Spinal cord (tissue), 10 donors: Measurements from ENCODE around the gene FAM89B. TPM values are rescaled to one million over a fixed set of nuclear protein-coding genes. Genes with fewer than 3 reads are reported as not detected.

Experiments used
- DNase-seq, 6 donors: peaks; one replicate each; pipeline versions ENCODE4 v3.0.0 to v3.0.0-alpha.2; 2013 to 2015; ENCODE audit warnings: low spot score in 6 of 6, low read depth in 4 of 6
- H3K27ac ChIP-seq: one replicate; pipeline ENCODE4 v1.5.1; 2013; ENCODE audit warnings: low read depth, low read length, control low read depth
- H3K27me3 ChIP-seq: one replicate; pipeline ENCODE4 v1.6.1; 2013; ENCODE audit warnings: low read length; ENCODE audit not compliant: control insufficient read depth, insufficient read depth
- H3K36me3 ChIP-seq: one replicate; pipeline ENCODE4 v1.6.1; 2013; ENCODE audit warnings: low read length; ENCODE audit not compliant: control insufficient read depth, insufficient read depth
- H3K4me1 ChIP-seq: one replicate; pipeline ENCODE4 v1.6.1; 2013; ENCODE audit warnings: low read length; ENCODE audit not compliant: control insufficient read depth, insufficient read depth
- H3K4me3 ChIP-seq: one replicate; pipeline ENCODE4 v1.5.1; 2013; ENCODE audit warnings: low read depth, low read length, control low read depth
- H3K9me3 ChIP-seq: one replicate; pipeline ENCODE4 v1.6.1; 2013; ENCODE audit warnings: low read length; ENCODE audit not compliant: control insufficient read depth, insufficient read depth
- WGBS: methylation state at CpG from one replicate; pipeline ENCODE4 v1.1.5; 2013; ENCODE audit warnings: missing lambda C conversion rate; ENCODE audit not compliant: insufficient coverage; 5-methylcytosine and 5-hydroxymethylcytosine counted together
- polyA plus RNA-seq, 2 donors: library from polyadenylated mRNA; unstranded; fragments of 120-200 nt; gene quantifications; one replicate each; pipeline ENCODE4 v1.2.1, GENCODE V29; 2013; ENCODE audit not compliant: insufficient read length in 2 of 2
- total RNA-seq, 2 donors: library from RNA; depleted of rRNA in 1 of 2; stranded (reverse); fragments of 120-200 nt in 1 of 2; fragments of >200 nt in 1 of 2; gene quantifications; one replicate each; pipeline versions ENCODE4 v1.2.3 to v1.2.4, GENCODE V29; 2013 to 2014
- donor health status: healthy.

FAM89B gene
- total and polyA plus RNA-seq, 4 donors: 7.0 to 49.2 (median 48.8) TPM

- Histone ChIP-seq H3K9me3 (no peaks in the 10 kb centered on the region), H3K27ac (peak overlapping the region; percentile 85), H3K4me3 (peak overlapping the region; percentile 64), H3K27me3 (no peaks in the 10 kb centered on the region), H3K36me3 (peaks cover 42% of the 10 kb centered on the region), H3K4me1 (peaks cover 71% of the 10 kb centered on the region)
- WGBS: 71% methylated on average over 7 of the region's 12 CpGs
- DNase-seq: no peak
These were observed 15.7 kb upstream of the FAM89B start for GRCh38 chr11:65556470-65557279.

GRCh38 chr11:65557280-65558001 is 14.9 kb upstream of the FAM89B start:
- peak in 1 of 6 donors; percentile 44 for DNase-seq
- Histone ChIP-seq H3K27me3 (no peaks in the 10 kb centered on the region), H3K9me3 (no peaks in the 10 kb centered on the region), H3K36me3 (peaks cover 35% of the 10 kb centered on the region), H3K27ac (peak overlapping the region; percentile 85), H3K4me3 (peak overlapping the region; percentile 64), H3K4me1 (peaks cover 71% of the 10 kb centered on the region)
- 3% methylated on average over 38 of the region's 47 CpGs for WGBS

DNA sequence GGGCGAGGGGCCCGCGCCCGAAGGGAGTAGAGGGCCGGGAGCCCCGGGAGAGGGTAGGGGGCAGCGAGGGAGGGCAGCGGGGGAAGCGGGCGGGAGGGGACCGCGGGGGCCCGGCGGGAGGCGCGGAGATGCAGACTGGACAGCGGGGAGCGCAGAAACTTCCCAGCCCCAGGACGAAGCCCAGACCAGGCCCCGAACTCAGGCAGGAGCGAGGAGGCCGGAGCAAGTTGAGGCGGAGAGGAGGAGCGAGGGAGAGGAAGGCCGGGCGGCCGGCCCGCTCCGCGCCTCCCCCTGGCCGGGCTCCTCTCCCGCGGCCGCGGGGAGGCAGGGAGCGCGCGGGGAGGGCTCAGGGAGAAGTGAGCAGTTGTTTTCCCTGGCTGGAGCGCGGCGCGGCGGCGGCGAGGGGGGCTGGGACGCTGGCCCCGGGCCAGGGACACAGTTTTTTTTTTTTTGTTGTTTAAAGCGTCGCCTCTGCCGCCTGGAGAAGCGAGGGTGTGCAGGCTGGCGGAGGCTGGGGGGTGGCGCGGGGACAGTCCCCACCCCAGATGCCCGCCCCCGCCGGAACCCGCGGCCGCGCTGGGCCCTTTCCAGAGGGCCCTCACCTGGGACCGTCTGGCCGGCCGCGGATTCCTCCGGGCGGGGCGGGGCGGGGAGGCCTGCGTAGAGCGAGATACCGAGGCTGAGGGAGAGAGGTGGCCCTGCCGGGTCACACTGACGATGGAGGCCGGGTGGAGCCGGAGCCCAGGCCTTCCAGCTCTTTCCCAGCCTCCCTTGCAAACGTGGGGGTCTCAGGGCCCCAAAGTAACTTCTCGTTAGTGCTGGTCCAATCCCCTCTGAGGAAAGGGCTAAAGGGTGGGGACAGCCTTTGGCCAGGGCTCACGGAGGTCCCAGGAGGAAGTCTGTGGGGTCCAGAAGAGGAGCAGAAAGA is 14.1 kb upstream of the FAM89B start, which contains the start of gene LTBP3:
Gene LTBP3, minus strand, starts transcription at position 358 of the 928 bp plus-strand sequence. CDS start 400 bp downstream, outside the sequence.
- Histone ChIP-seq H3K36me3 (peaks cover 26% of the 10 kb centered on the region), H3K4me1 (peaks cover 71% of the 10 kb centered on the region), H3K9me3 (no peaks in the 10 kb centered on the region), H3K4me3 (peak within 1 kb of the TSS; percentile 64), H3K27me3 (no peaks in the 10 kb centered on the region), H3K27ac (peak within 1 kb of the TSS; percentile 99)
- under 1% methylated on average over 67 of the region's 79 CpGs for WGBS
- peak in 5 of 6 donors; percentile 59 to 95 (median 74) for DNase-seq

GRCh38 chr11:65558930-65559509 is 13.3 kb upstream of the FAM89B start:
- Histone ChIP-seq H3K4me1 (peaks cover 68% of the 10 kb centered on the region), H3K36me3 (peaks cover 19% of the 10 kb centered on the region), H3K27ac (peak overlapping the region; percentile 99), H3K27me3 (no peaks in the 10 kb centered on the region), H3K4me3 (peak overlapping the region; percentile 43), H3K9me3 (no peaks in the 10 kb centered on the region)
- WGBS: 25% methylated on average over 19 of the region's 19 CpGs
- DNase-seq: peak in 3 of 6 donors; percentile 47 to 91 (median 61)

- no peak for DNase-seq
- peaks cover 63% of the 10 kb centered on the region for H3K4me1 ChIP-seq
These were observed 12.8 kb upstream of the FAM89B start for GRCh38 chr11:65559535-65559934.

DNA sequence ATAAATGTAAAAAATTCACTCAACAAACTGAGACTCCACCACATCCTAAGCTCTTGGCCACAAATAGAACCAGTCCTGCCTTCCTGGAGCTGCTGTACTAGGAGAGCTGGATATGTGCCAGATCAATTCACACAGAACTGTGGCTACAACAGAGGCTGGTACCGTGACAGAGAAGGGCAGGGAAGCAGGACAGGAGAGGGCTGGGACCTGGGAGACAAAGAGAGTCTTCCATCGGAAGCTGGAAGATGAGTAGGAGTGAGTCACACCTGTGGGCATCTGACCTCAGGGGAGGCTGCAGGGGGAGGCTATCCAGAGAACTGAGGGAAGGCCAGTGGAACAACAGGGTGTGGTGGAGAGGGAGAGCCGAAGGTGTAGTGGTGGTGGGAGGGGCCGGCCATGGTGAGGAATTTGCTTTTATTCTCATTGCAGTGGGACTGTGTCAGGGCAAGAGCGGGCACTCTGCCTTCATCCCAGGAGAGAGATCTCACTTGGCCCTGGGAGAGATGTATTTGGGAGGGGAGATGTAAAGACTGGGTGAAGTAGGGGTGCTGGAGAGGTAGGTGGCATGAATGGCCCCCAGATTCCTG is 12.3 kb upstream of the FAM89B start:
- Histone ChIP-seq H3K4me1 (peaks cover 58% of the 10 kb centered on the region), H3K27ac (peak overlapping the region; percentile 99), H3K27me3 (no peaks in the 10 kb centered on the region), H3K4me3 (no peak overlapping the region), H3K9me3 (no peaks in the 10 kb centered on the region), H3K36me3 (peaks cover 12% of the 10 kb centered on the region)
- DNase-seq: peak in 2 of 6 donors; percentile 58 to 71
- 42% methylated on average over 5 of the region's 5 CpGs for WGBS

More at GRCh38 chr11:65559535-65559934, 12.8 kb upstream of the FAM89B start:
- peaks cover 15% of the 10 kb centered on the region for H3K36me3 ChIP-seq
- WGBS: 60% methylated on average over 1 of the region's 5 CpGs
- no peaks in the 10 kb centered on the region for H3K9me3 ChIP-seq
- peak overlapping the region; percentile 99 for H3K27ac ChIP-seq
- no peaks in the 10 kb centered on the region for H3K27me3 ChIP-seq
- no peak overlapping the region for H3K4me3 ChIP-seq

DNA sequence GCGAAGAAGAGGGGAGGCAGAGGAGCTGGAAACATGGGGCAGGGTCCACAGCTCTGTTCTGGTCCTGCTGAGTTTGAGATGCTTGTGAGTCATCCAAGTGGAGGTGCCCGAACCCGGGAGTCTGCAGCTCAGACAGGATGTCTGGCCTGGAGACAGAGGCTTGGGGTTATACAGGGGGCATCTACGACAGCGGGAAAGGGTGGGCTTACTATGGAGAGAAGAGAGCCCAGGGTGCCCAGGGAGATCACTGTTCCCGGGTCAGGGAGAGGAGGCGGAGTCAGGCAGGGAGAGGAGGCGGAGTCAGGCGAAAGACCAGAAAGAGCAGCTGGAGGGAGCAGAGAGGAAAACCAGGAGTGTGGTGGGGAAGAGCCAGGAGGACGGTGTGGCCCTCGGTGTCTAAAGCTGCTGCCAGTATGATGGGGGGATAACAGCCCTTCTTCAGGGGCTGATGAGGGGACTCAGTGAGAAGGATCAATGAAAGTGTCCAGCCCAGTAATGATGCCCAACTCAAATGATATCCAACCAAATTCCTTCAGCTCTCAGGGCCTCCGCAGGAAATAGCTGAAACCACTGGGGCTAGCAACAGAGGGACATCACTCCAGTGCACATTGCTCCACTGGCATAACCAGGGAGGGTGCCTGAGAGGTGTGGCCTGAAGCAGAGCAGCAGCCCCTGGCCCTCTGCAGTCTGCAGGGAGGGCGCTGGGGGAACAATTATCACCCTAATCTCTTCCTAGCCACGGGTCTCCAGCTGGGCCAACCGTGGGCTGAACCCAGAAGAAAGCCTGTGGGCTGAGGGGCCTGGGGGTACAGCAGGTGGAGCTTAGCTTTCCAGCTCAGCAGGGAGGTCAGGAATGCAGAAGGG is 11.6 kb upstream of the FAM89B start:
- Histone ChIP-seq H3K27ac (peak overlapping the region; percentile 99), H3K4me3 (no peak overlapping the region), H3K36me3 (peaks cover 7% of the 10 kb centered on the region), H3K9me3 (no peaks in the 10 kb centered on the region), H3K4me1 (peaks cover 51% of the 10 kb centered on the region), H3K27me3 (no peaks in the 10 kb centered on the region)
- WGBS: 19% methylated on average over 13 of the region's 15 CpGs
- peak in 2 of 6 donors; percentile 49 to 70 for DNase-seq

- Histone ChIP-seq H3K36me3 (peaks cover 2% of the 10 kb centered on the region), H3K9me3 (no peaks in the 10 kb centered on the region), H3K27ac (no peak overlapping the region), H3K4me1 (peaks cover 38% of the 10 kb centered on the region), H3K27me3 (no peaks in the 10 kb centered on the region), H3K4me3 (no peak overlapping the region)
- 90% methylated on average over 7 of the region's 7 CpGs for WGBS
- DNase-seq: no peak
These were observed 10.3 kb upstream of the FAM89B start for GRCh38 chr11:65562020-65562419.
